Measurements from ENCODE around the gene PRKCA. TPM values are rescaled to one million over a fixed set of nuclear protein-coding genes. Genes with fewer than 3 reads are reported as not detected.

PRKCA gene
- total RNA-seq, 1 donor from 2014 or later, result 4.7 TPM

GRCh38 chr17:66381701-66382362 lies 79.4 kb downstream of the PRKCA start:
- TF ChIP-seq CTCF (IDR thresholded peaks at IDR 0.05; ENCODE audit: insufficient read depth, low read length, severe bottlenecking), result no peak
- Histone ChIP-seq H3K27me3 (ENCODE audit: control insufficient read depth, insufficient read depth, low read length) (no peaks in the 10 kb centered on the region), H3K4me3 (ENCODE audit: low read depth, low read length) (no peak overlapping the region), H3K36me3 (ENCODE audit: control insufficient read depth, insufficient read depth, low read length) (no peaks in the 10 kb centered on the region)
- FAIRE-seq (no peak), DNase-seq (ENCODE audit: low read depth) (no peak)

GRCh38 chr17:66383333-66383732 lies 80.9 kb downstream of the PRKCA start:
- Histone ChIP-seq H3K36me3 (ENCODE audit: control insufficient read depth, insufficient read depth, low read length) (no peaks in the 10 kb centered on the region), H3K4me3 (ENCODE audit: low read depth, low read length) (no peak overlapping the region), H3K27me3 (ENCODE audit: control insufficient read depth, insufficient read depth, low read length) (no peaks in the 10 kb centered on the region)
- DNase-seq (ENCODE audit: low read depth) (no peak), FAIRE-seq (no peak)
- TF ChIP-seq CTCF (IDR thresholded peaks at IDR 0.05; ENCODE audit: insufficient read depth, low read length, severe bottlenecking), result no peak

GRCh38 chr17:66386498-66387351 lies 84.3 kb downstream of the PRKCA start:
- DNase-seq (ENCODE audit: low read depth) (peak; percentile 60), FAIRE-seq (no peak)
- Histone ChIP-seq H3K36me3 (ENCODE audit: control insufficient read depth, insufficient read depth, low read length) (peaks cover 1% of the 10 kb centered on the region), H3K27me3 (ENCODE audit: control insufficient read depth, insufficient read depth, low read length) (no peaks in the 10 kb centered on the region), H3K4me3 (ENCODE audit: low read depth, low read length) (no peak overlapping the region)
- no peak for TF ChIP-seq CTCF (IDR thresholded peaks at IDR 0.05; ENCODE audit: insufficient read depth, low read length, severe bottlenecking)

GRCh38 chr17:66387392-66387981 lies 85.1 kb downstream of the PRKCA start:
- Histone ChIP-seq H3K36me3 (ENCODE audit: control insufficient read depth, insufficient read depth, low read length) (peaks cover 1% of the 10 kb centered on the region), H3K4me3 (ENCODE audit: low read depth, low read length) (no peak overlapping the region), H3K27me3 (ENCODE audit: control insufficient read depth, insufficient read depth, low read length) (no peaks in the 10 kb centered on the region)
- FAIRE-seq (no peak), DNase-seq (ENCODE audit: low read depth) (no peak)
- no peak for TF ChIP-seq CTCF (IDR thresholded peaks at IDR 0.05; ENCODE audit: insufficient read depth, low read length, severe bottlenecking)

GRCh38 chr17:66392783-66393437 lies 90.5 kb downstream of the PRKCA start:
- H3K4me3 ChIP-seq (ENCODE audit: low read depth, low read length), result no peak overlapping the region
- H3K27me3 ChIP-seq (ENCODE audit: control insufficient read depth, insufficient read depth, low read length), result no peaks in the 10 kb centered on the region
- TF ChIP-seq CTCF (IDR thresholded peaks at IDR 0.05; ENCODE audit: insufficient read depth, low read length, severe bottlenecking), result no peak
- DNase-seq (ENCODE audit: low read depth), result no peak
- peaks cover 1% of the 10 kb centered on the region for H3K36me3 ChIP-seq (ENCODE audit: control insufficient read depth, insufficient read depth, low read length)
- FAIRE-seq, result no peak
